ENCODE data around the gene DGKQ.

DGKQ gene

DNA sequence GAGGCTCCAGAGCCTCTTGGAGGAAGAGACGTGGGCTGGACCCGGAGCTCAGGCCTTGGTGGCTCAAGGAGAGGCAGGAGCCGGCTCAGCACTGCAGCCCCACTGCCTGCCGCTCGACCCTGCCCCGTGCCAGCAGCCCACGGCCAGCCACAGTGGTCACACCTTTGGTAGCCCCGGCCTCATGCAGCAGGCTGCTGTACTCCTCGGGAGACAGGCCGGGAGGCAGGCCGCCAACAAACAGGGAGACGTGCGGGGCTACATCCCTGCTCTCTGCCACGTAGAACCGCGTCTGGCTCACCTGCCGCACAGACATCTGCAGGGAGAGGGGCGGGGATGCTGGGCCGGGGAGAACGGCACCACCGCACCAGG lies 7.6 kb downstream of the DGKQ start:
- Histone ChIP-seq H3K36me3 (ENCODE audit: control insufficient read depth, insufficient read depth, low read length) (peaks cover 17% of the 10 kb centered on the region), H3K9ac (ENCODE audit: low read depth, low read length) (no peak overlapping the region), H3K9me3 (ENCODE audit: control insufficient read depth, insufficient read depth, low read length) (no peaks in the 10 kb centered on the region), H3K27me3 (ENCODE audit: control insufficient read depth, insufficient read depth, low read length) (no peaks in the 10 kb centered on the region), H3K4me1 (ENCODE audit: control insufficient read depth, insufficient read depth, low read length) (no peaks in the 10 kb centered on the region), H3K4me3 (ENCODE audit: low read depth, low read length) (no peak overlapping the region)

DNA sequence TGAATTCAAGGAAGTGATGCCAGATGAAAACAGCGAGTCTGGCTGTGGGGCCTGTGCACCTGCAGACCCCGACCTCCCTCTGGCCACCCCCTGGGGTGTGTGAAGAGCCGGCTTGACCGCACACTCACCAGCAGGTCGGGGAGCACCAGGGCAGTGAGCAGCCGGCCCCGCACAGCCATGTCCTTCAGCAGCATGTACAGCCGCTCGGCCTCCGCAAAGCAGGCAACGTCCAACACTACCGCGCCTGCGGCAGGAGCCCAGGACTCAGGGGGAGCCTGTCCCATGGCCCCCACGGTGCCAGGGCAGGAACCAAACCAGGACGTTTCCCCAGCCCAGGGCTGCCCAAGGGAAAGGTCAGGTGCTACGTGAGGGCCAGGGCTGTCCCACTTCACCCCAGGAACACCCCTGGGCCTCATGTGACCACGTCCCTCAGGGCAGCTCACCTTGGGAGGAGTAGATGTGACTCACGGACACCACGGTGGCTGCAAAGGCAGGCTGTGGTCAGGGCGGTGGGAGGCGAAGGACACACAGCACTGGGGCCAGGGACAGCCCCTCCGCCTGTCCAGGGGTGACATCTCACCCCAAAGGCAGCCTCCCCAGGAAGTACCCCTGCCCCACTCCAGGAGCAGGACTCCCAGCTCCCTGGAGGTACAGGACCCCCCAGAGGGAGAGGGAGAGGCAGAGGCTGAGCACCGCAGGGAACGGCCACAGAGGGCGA lies 8.2 kb downstream of the DGKQ start:
- Histone ChIP-seq H3K36me3 (ENCODE audit: control insufficient read depth, insufficient read depth, low read length) (peaks cover 19% of the 10 kb centered on the region), H3K9ac (ENCODE audit: low read depth, low read length) (no peak overlapping the region), H3K4me3 (ENCODE audit: low read depth, low read length) (no peak overlapping the region), H3K4me1 (ENCODE audit: control insufficient read depth, insufficient read depth, low read length) (no peaks in the 10 kb centered on the region), H3K27me3 (ENCODE audit: control insufficient read depth, insufficient read depth, low read length) (no peaks in the 10 kb centered on the region), H3K9me3 (ENCODE audit: control insufficient read depth, insufficient read depth, low read length) (no peaks in the 10 kb centered on the region)

DNA sequence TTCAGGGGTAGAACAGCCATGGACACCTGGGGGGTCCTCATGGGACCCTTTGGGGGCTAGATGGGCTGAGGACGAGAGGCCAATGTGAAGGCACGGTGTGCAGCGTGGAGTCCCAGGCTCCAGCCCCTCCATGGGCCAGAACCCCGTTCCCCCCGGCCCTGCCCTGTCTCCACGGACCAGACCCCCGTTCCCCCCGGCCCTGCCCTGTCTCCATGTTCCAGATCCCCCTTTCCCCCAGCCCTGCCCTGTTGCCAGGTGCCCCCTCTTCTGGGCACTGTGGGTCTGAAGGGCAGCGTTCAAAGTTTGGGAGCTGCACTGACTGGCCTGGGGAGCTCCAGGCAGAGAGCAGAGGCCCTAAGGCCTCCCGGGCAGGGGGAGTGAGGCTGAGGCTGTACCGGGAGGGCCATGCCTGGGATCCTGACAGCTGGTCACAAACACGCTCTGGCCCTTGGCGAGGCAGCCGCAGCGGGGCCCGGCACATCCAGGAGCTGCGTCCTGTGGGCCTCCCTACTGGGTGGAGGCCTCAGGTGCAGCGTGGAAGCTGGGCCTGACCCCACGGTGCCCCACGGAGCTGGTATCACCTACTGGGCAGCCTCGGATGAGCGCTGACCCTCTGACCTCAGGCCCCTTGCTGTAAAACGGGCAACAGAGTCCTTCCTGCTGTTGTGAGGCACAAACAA lies 8.9 kb downstream of the DGKQ start:
- no peaks in the 10 kb centered on the region for H3K4me1 ChIP-seq (ENCODE audit: control insufficient read depth, insufficient read depth, low read length)
- H3K36me3 ChIP-seq (ENCODE audit: control insufficient read depth, insufficient read depth, low read length), result peaks cover 21% of the 10 kb centered on the region
- H3K9ac ChIP-seq (ENCODE audit: low read depth, low read length), result no peak overlapping the region
- H3K27me3 ChIP-seq (ENCODE audit: control insufficient read depth, insufficient read depth, low read length), result no peaks in the 10 kb centered on the region
- no peak overlapping the region for H3K4me3 ChIP-seq (ENCODE audit: low read depth, low read length)
- H3K9me3 ChIP-seq (ENCODE audit: control insufficient read depth, insufficient read depth, low read length), result no peaks in the 10 kb centered on the region

DNA sequence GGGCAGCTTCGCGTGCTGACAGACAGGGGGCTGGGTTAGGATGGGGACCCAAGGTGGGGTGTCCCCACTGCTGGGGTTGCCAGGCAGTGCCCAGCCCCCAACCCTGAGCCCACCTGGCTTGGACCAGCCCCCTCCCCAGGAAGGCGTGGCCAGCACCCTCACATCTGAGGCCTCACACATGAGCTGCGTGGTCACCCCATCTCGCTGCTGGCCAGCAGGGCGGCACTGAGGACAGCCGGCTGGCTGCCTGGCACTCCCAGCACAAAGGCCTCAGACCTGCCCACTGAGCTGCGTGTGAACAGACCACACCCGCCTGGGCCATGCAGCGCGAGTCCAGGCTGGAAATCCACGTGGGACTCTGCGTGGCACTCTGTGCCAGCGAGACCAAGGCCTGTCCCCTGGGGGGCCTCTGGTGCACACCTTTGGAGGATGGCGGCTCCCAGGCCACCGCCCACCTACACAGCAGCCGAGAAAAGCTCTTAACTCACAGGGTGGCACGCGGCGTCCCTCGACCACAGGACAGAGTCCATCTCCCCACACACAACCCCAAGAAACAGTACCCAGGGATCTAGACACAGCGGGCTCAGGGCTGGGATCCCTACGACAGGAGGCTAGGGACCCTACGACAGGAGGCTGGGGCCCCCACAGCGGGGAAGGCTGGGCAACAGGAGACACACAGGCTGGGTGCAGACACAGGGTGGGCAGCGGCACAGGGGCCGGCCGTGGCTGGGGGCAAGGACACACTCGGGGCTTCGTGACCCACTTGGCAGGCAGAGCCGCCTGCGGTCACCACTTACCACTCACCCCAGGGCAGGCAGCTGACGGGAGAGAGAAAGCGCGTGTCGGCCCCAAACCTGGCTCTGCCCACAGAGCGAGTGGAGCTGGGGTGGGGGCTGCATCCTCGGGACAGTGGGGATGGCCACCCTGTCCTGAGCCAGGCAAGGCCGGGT lies 9.8 kb downstream of the DGKQ start:
- Histone ChIP-seq H3K27me3 (ENCODE audit: control insufficient read depth, insufficient read depth, low read length) (no peaks in the 10 kb centered on the region), H3K4me3 (ENCODE audit: low read depth, low read length) (no peak overlapping the region), H3K36me3 (ENCODE audit: control insufficient read depth, insufficient read depth, low read length) (peaks cover 21% of the 10 kb centered on the region), H3K9me3 (ENCODE audit: control insufficient read depth, insufficient read depth, low read length) (no peaks in the 10 kb centered on the region), H3K9ac (ENCODE audit: low read depth, low read length) (no peak overlapping the region), H3K4me1 (ENCODE audit: control insufficient read depth, insufficient read depth, low read length) (no peaks in the 10 kb centered on the region)

DNA sequence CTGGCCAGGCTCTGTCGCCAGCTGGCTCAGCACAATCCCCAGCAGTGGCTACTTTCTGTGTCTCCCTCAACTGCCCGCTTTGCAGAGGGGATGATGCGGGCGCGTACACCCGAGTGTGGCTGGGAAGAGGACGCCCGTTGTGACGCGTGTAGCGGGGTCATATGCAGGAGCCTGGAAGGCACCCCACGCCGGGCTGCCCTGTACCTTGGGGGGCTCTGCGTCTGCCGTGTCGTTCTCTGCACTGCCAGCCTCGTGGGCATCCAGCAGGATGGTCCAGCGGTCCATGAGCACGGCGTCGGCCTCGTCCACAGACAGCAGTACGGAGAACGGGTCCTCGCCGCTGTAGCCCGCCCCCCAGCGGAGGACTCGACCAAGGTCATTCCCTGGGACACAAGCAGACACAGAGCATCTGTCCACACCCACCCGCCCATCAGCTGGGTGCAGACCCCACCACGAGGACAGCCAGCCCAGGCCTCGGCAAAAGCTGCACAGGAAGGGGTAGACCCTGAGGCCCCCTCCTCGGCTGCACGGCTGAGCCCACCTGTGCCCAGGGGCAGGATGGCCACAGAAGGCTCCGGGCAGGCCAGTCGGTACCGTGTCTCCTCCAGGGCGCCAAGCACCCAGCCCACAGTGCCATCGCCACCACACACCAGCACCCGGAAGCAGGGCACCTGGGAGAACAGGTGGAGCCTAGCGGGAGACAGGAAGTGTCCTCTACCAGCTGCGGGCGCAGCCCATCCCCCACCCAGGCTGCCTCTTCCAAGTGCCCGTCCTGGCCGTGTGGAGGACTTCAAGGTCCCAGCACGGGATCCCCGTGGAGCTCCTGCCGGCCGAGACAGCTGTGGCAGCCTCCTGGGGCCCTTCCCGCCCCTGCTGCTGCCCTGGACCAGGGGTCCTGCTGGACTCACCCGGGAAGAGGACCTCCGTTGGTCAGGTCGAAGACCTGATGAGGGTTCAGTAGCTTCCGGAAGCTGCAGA lies 10.8 kb downstream of the DGKQ start:
- Histone ChIP-seq H3K9ac (ENCODE audit: low read depth, low read length) (no peak overlapping the region), H3K27me3 (ENCODE audit: control insufficient read depth, insufficient read depth, low read length) (no peaks in the 10 kb centered on the region), H3K9me3 (ENCODE audit: control insufficient read depth, insufficient read depth, low read length) (no peaks in the 10 kb centered on the region), H3K4me3 (ENCODE audit: low read depth, low read length) (no peak overlapping the region), H3K4me1 (ENCODE audit: control insufficient read depth, insufficient read depth, low read length) (no peaks in the 10 kb centered on the region), H3K36me3 (ENCODE audit: control insufficient read depth, insufficient read depth, low read length) (peaks cover 21% of the 10 kb centered on the region)

DNA sequence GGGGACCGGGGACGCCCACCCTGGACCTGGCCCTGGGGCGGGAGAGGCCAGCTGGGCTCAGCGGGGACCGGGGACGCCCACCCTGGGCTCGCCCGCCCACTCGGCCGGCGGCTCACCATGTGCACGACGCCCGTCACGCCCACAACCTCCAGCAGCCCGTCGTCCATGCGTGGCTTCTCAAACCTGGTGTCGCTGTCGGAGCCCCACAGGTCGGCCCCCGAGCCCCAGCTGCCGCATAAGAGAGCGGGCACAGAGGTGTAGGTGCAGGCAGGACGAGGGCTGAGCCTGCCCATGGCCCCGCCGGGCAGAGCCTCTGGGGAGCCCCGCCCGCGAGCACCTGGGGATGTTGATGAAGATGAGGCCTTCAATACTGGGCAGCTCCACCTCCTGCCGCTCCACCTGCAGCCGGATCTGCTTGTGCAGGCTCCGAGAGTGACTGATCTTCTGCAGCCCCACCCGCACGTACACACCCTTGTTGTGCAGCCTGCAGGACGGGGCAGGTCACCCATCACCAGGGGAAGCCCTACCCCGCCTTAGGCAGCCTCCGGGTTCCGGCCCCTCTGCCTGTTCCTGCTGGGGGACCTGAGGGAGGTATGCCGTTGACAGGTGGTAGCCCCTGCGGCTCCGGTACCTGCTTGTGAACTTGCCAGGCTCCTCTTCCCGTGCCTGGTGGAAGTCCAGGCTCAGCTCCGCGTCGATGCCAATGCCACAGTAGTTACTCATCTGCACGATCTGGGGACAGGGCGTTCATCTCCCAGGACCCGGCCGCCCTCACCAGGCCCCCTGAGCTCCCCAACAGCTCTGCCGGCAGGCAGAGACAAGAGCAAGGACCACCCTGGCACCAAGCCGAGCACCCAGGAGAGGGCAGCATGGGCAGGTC lies 11.8 kb downstream of the DGKQ start:
- no peaks in the 10 kb centered on the region for H3K27me3 ChIP-seq (ENCODE audit: control insufficient read depth, insufficient read depth, low read length)

DNA sequence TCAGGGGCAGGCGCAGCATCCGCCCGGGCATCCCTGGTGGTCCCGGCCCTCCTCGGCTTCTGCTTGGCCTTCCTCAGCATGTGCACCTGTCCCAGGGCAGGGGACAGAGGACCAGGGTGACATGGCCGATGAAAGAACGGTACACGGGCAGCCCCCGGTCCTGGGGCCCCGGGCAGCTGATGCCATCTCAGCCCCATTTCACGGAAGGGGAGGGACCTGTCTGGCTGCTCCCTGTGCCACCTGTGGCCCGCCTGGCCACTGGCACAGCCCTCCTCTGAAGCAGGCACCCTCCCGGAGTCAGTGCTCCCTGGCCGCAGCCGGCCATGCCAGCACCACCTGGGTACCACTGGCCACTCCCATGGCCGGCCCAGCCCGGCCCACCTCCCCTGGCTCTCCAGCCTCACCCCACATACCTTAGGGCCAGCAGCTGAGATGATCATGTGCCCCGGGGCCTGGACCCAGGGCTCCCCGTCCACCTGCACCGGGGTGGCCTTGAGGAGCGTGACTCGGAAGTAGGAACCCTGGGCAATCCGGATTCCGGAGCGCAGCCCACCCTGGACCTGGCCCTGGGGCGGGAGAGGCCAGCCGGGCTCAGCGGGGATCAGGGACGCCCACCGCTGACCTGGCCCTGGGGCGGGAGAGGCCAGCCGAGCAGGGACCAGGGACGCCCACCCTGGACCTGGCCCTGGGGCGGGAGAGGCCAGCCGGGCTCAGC lies 12.6 kb downstream of the DGKQ start:
- Histone ChIP-seq H3K4me3 (ENCODE audit: low read depth, low read length) (no peak overlapping the region), H3K9ac (ENCODE audit: low read depth, low read length) (no peak overlapping the region), H3K9me3 (ENCODE audit: control insufficient read depth, insufficient read depth, low read length) (no peaks in the 10 kb centered on the region), H3K4me1 (ENCODE audit: control insufficient read depth, insufficient read depth, low read length) (no peaks in the 10 kb centered on the region), H3K27me3 (ENCODE audit: control insufficient read depth, insufficient read depth, low read length) (no peaks in the 10 kb centered on the region), H3K36me3 (ENCODE audit: control insufficient read depth, insufficient read depth, low read length) (peaks cover 14% of the 10 kb centered on the region)

More for the DNA sequence above, 11.8 kb downstream of the DGKQ start:
- Histone ChIP-seq H3K36me3 (ENCODE audit: control insufficient read depth, insufficient read depth, low read length) (peaks cover 21% of the 10 kb centered on the region), H3K9ac (ENCODE audit: low read depth, low read length) (no peak overlapping the region), H3K9me3 (ENCODE audit: control insufficient read depth, insufficient read depth, low read length) (no peaks in the 10 kb centered on the region), H3K4me3 (ENCODE audit: low read depth, low read length) (no peak overlapping the region), H3K4me1 (ENCODE audit: control insufficient read depth, insufficient read depth, low read length) (no peaks in the 10 kb centered on the region)

DNA sequence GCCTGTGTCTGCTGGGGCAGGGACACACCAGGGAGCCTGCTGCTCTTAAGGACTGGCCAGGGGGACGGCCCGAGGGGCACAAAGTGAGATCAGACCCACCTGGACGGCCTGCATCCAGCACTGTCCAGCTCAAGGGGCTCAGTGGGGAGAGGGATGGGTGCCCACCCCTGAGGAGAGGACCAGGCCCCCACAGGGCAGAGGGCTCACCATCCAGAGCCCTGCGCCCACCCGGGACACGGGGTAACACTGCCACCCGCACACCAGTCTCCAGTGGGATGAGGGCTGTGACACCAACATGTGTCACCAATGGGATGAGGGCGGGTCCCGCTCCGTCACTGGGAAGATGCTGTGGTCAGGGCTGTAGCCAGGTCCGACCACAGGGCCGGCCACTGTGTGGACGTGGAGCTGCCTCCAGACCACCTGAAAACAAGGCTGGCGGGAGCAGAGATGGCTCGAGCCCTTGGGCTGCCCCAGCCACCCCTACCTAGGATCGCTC lies 13.2 kb downstream of the DGKQ start:
- no peaks in the 10 kb centered on the region for H3K4me1 ChIP-seq (ENCODE audit: control insufficient read depth, insufficient read depth, low read length)
- no peak overlapping the region for H3K4me3 ChIP-seq (ENCODE audit: low read depth, low read length)
- H3K9me3 ChIP-seq (ENCODE audit: control insufficient read depth, insufficient read depth, low read length), result no peaks in the 10 kb centered on the region
- no peak overlapping the region for H3K9ac ChIP-seq (ENCODE audit: low read depth, low read length)
- peaks cover 12% of the 10 kb centered on the region for H3K36me3 ChIP-seq (ENCODE audit: control insufficient read depth, insufficient read depth, low read length)
- no peaks in the 10 kb centered on the region for H3K27me3 ChIP-seq (ENCODE audit: control insufficient read depth, insufficient read depth, low read length)

DNA sequence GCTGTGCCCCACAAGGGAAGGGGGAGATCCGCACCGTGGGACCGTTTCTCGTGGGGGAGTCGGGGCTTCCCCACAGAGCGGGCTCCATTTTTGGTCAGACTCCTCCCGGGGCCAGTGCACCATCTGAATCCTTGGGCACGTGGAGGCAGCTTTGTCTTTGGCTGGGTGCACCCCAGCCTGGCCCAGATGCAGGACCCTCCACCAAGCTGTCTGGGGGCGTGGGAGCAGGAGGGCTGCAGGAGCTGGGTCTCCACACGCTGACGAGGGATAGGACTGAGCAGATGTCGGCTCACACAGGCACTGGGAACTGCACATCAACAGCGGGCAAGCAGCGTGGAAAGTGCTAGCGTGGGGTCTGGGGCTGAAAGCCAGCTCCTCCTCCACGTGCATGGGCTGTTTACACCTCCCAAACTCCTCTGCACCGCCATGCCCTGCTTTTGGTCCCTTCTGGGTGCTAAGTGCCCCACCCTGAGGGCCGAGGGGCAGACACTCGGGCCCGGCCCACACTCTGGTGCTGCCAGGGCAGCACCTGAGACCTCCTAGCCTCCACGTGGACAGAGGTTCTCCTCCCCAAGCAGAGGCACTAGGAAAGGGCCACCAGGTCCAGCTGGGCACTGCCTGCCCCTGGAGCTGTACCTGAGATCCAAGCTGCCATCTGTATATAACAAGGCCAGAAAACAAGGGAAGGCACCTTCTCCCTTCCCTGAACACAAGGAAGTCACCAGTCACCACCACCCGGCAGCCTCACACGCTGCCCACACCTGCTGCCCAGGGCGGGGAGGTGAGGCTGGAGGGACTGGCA lies 13.8 kb downstream of the DGKQ start:
- Histone ChIP-seq H3K27me3 (ENCODE audit: control insufficient read depth, insufficient read depth, low read length) (no peaks in the 10 kb centered on the region), H3K4me3 (ENCODE audit: low read depth, low read length) (no peak overlapping the region), H3K9ac (ENCODE audit: low read depth, low read length) (no peak overlapping the region), H3K4me1 (ENCODE audit: control insufficient read depth, insufficient read depth, low read length) (no peaks in the 10 kb centered on the region), H3K36me3 (ENCODE audit: control insufficient read depth, insufficient read depth, low read length) (peaks cover 12% of the 10 kb centered on the region), H3K9me3 (ENCODE audit: control insufficient read depth, insufficient read depth, low read length) (no peaks in the 10 kb centered on the region)
